Amniotic stem cell (primary cell): ENCODE results near the gene MEGF8.
A peak's percentile ranks its signal among the peaks of the same experiment; 100 is the strongest.

Experiments
- DNase-seq: peaks from one replicate; lab custom pipeline; 2025; lab: John Stamatoyannopoulos, UW

The MEGF8 gene

GRCh38 chr19:42388851-42389489 is 63.5 kb downstream of the MEGF8 start:
- DNase-seq, result no peak

- DNase-seq, result no peak
Measured at GRCh38 chr19:42389899-42390298, 64.5 kb downstream of the MEGF8 start, which contains the start of gene CNFN. Gene CNFN, minus strand, starts transcription at chr19:42390297. Its CDS starts 1,260 bp downstream, at chr19:42389037.

GRCh38 chr19:42392165-42392564 is 66.7 kb downstream of the MEGF8 start:
- no peak for DNase-seq

GRCh38 chr19:42394751-42395150 is 69.3 kb downstream of the MEGF8 start:
- no peak for DNase-seq

- peak; percentile 95 for DNase-seq
Measured at GRCh38 chr19:42396381-42397262, 71.2 kb downstream of the MEGF8 start.

GRCh38 chr19:42397263-42398166 is 72.1 kb downstream of the MEGF8 start:
- DNase-seq, result no peak

- no peak for DNase-seq
Measured at GRCh38 chr19:42400404-42400803, 75.0 kb downstream of the MEGF8 start.

- DNase-seq, result peak; percentile 52
Measured at GRCh38 chr19:42401365-42402303, 76.2 kb downstream of the MEGF8 start.

GRCh38 chr19:42402376-42403116 is 77.1 kb downstream of the MEGF8 start:
- DNase-seq, result no peak

GRCh38 chr19:42403586-42403985 is 78.2 kb downstream of the MEGF8 start:
- DNase-seq, result no peak

- no peak for DNase-seq
Measured at GRCh38 chr19:42406111-42406510, 80.7 kb downstream of the MEGF8 start.

GRCh38 chr19:42407085-42407815 is 81.8 kb downstream of the MEGF8 start:
- no peak for DNase-seq

GRCh38 chr19:42407816-42408175 is 82.4 kb downstream of the MEGF8 start:
- DNase-seq, result no peak

- DNase-seq, result no peak
Measured at GRCh38 chr19:42409477-42409876, 84.0 kb downstream of the MEGF8 start.

GRCh38 chr19:42410371-42410770 is 84.9 kb downstream of the MEGF8 start:
- DNase-seq, result no peak

- no peak for DNase-seq
Measured at GRCh38 chr19:42411581-42412178, 86.2 kb downstream of the MEGF8 start.

- no peak for DNase-seq
Measured at GRCh38 chr19:42412227-42412626, 86.8 kb downstream of the MEGF8 start.

- no peak for DNase-seq
Measured at GRCh38 chr19:42412661-42413076, 87.2 kb downstream of the MEGF8 start.

- DNase-seq, result no peak
Measured at GRCh38 chr19:42419309-42419708, 93.9 kb downstream of the MEGF8 start.
